Hair follicle dermal papilla cell (primary cell): ENCODE results near the gene AKT2. TPM values are rescaled to one million over a fixed set of nuclear protein-coding genes. Genes with fewer than 3 reads are reported as not detected.
A peak's percentile ranks its signal among the peaks of the same experiment; 100 is the strongest.

ENCODE experiments used
- small RNA-seq: library from RNA; depleted of rRNA; stranded (forward); fragments of <200 nt; gene quantifications from one replicate; pipeline ENCODE3, GENCODE V24; 2012
- total RNA-seq: library from RNA; depleted of rRNA; stranded (reverse); fragments of >200 nt; gene quantifications from 2 replicates; pipeline ENCODE4 v1.2.3, GENCODE V29; 2012

AKT2 gene
- 157 and 161 TPM in 2 replicates for total RNA-seq

GRCh38 chr19:40284501-40285352 lies at the start of gene AKT2:
Gene AKT2, minus strand, starts transcription at chr19:40285345. Its CDS starts 20,078 bp downstream, at chr19:40265267.

DNA sequence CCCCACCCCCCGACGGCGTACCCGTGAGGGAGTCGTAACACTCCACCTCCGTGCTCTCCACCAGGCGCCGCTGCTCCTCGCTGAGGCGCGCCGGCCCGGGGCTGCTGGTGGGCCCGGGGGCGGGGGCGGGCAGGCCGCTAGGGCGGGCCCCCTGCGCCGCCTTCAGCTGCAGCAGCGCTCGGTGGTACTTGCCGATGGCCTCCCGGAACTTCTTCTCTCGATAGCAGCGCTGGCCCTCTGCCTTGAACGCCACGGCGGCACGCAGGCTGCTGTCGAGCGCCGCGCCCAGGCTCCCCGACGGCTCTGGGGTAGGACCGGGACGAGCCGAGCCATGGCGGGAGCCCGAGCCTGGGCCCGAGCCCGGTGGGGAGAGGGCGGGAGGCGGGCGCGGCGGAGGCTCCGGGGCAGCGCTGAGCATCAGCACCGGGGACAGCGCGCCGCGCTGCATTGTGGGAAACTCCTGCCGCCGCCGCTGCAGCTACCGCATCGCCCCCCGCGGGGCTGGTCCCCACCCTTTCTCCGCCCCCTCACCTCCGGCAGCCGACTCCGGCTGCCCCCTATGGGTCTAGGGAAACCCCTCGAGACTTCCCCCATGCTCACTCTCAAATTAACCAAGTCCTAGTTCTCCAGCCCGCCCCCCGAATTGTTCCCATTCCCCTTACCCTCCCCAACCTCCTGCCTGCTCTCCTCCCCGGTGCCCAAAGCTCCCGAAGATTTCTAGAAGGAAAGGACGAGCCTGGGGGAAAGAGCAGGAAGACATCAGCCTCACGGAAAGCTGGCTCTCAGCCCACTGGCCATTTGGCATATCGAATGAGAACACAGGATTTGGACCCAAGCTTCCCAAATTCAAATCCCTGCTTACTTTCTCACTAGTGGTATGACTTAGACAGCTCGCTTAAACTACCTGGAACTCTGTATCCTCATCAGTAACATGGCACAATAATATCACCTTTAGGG lies 66.9 kb downstream of the AKT2 start, which contains the start of gene TTC9B:
Gene TTC9B, minus strand, starts transcription at position 451 of the 957 bp plus-strand sequence. Its CDS starts 3 bp downstream, at position 448.

DNA sequence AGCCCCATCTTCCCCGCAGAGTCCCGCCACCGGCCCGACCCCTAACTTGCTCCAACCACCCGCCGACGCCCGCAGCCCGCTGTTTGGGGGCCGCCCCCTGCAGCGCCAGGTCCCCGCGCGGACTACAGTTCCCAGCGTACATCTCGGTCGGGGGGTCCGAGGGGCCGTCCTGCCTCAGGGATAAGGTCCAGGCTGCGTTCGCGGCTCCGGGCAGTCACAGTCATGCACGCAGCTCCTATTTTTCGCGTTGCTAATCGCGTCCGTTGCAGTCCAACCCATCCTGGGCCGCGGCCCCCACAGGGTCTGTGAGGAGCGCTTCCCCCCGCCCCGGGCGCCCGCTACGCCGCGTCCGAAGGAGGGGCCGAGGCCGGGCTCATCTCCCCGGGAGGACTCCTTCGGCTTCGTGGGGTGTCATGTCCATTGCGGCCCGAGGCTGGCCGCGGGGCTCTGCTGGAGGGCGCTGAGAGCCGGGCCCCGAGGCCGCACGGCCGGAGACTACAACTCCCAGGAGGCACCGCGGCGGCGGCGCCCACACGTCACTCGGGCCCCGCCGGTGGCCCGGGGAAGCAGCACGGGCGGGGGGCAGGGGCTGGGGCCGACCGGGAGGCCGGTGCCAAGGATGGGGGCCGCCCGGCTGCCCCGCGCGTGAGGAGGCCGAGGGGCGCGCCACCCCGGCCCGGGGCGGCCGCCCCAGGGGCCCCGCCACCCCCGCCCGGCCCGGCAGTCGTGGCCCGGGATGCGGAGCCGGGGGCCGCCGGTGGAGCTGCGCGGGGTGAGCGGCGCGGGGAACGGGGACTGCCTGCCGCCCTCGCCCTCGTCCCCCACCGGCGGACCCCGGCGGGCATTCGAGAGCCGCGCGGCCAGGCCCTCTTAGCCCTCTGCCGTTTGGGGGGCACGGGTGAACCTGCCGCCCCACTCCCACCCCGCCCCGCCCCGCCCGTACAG lies 94.0 kb downstream of the AKT2 start, which contains the start of gene MAP3K10:
Gene MAP3K10, plus strand, starts transcription at position 536 of the 945 bp plus-strand sequence. CDS start 606 bp downstream, outside the sequence.

Small RNAs within 50 kb of the gene (small RNA-seq; reads per million reads assigned to genes)
- 55.2 reads per million, percentile 97 among the genes with 10 or more reads in this experiment for gene MIR641
- gene RNU6-945P, result 0.27 reads per million

Other genes starting within 250 kb of the AKT2 start
- 12.0 and 16.4 TPM in 2 replicates for gene ZNF780B, start 229.1 kb downstream of the AKT2 start, total RNA-seq
- gene ZNF780A, start 194.4 kb downstream of the AKT2 start, total RNA-seq, result 11.2 and 13.8 TPM in 2 replicates
- 9.7 and 12.0 TPM in 2 replicates for gene MAP3K10, start 93.9 kb downstream of the AKT2 start, total RNA-seq
- gene TTC9B, start 67.0 kb downstream of the AKT2 start, total RNA-seq, result not detected in 2 replicates
- 0.16 TPM in 1 of 2 replicates, not detected in the other for gene CCNP, start 58.7 kb downstream of the AKT2 start, total RNA-seq
- 8.1 and 9.7 TPM in 2 replicates for gene C19orf47, start 63.1 kb upstream of the AKT2 start, total RNA-seq
- gene PLD3, start 63.4 kb upstream of the AKT2 start, total RNA-seq, result 332 and 333 TPM in 2 replicates
- gene HIPK4, start 104.8 kb upstream of the AKT2 start, total RNA-seq, result 0.12 and 0.49 TPM in 2 replicates
- gene PRX, start 128.0 kb upstream of the AKT2 start, total RNA-seq, result 2.8 and 3.1 TPM in 2 replicates
- gene SERTAD1, start 140.6 kb upstream of the AKT2 start, total RNA-seq, result 12.8 and 14.0 TPM in 2 replicates
- 37.6 and 44.9 TPM in 2 replicates for gene SERTAD3, start 159.0 kb upstream of the AKT2 start, total RNA-seq
- 85.7 and 89.4 TPM in 2 replicates for gene BLVRB, start 180.4 kb upstream of the AKT2 start, total RNA-seq
- 2.1 and 2.3 TPM in 2 replicates for gene SPTBN4, start 181.7 kb upstream of the AKT2 start, total RNA-seq